PC-9 (cell line): ENCODE measurements around the gene ANKRD11.

Experiments
- CTCF ChIP-seq: fragments of 200-600 bp; sonication (generic); conservative IDR thresholded peaks from 2 replicates; pipeline ENCODE4 v1.6.1; 2017; ENCODE audit warnings: mixed run types, antibody characterized with exemption, mild to moderate bottlenecking, moderate library complexity
- EZH2 ChIP-seq: fragments of 200-600 bp; sonication (generic); IDR thresholded peaks from 2 replicates; pipeline ENCODE4 v1.8.0; 2017; ENCODE audit warnings: antibody characterized with exemption, low read depth

- TF ChIP-seq CTCF (no peak), EZH2 (no peak)
These were observed 31.8 kb downstream of the ANKRD11 start for GRCh38 chr16:89458551-89458950.
